ENCODE measurements around the gene STRADB.

The STRADB gene

DNA sequence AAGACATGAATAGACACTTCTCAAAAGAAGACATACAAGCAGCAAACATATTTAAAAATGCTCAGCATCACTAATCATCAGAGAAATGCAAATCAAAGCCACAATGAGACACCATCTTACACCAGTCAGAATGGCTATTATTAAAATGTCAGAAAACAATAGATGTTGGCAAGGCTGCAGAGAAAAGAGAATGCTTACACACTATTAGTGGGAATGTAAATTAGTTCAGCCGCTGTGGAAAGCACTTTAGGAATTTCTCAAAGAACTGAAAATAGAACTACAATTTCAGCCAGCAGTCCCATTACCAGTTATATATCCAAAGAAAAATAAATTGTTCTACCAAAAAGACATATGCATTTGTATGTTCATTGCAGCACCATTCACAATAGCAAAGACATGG is 61.7 kb downstream of the STRADB start:
- Histone ChIP-seq H3K9ac (no peak overlapping the region), H3K4me1 (no peaks in the 10 kb centered on the region), H3K36me3 (ENCODE audit: control insufficient read depth, insufficient read depth, low read length) (no peaks in the 10 kb centered on the region), H3K79me2 (no peaks in the 10 kb centered on the region), H3K9me3 (ENCODE audit: control insufficient read depth, low read length) (no peaks in the 10 kb centered on the region), H2AFZ (no peak overlapping the region), H3K27ac (no peak overlapping the region), H3K4me2 (ENCODE audit: low read length) (no peak overlapping the region), H3K4me3 (ENCODE audit: low read depth, low read length) (no peak overlapping the region), H3K27me3 (ENCODE audit: control insufficient read depth, insufficient read depth, low read length) (no peaks in the 10 kb centered on the region)
- TF ChIP-seq CTCF (IDR thresholded peaks at IDR 0.05): no peak

DNA sequence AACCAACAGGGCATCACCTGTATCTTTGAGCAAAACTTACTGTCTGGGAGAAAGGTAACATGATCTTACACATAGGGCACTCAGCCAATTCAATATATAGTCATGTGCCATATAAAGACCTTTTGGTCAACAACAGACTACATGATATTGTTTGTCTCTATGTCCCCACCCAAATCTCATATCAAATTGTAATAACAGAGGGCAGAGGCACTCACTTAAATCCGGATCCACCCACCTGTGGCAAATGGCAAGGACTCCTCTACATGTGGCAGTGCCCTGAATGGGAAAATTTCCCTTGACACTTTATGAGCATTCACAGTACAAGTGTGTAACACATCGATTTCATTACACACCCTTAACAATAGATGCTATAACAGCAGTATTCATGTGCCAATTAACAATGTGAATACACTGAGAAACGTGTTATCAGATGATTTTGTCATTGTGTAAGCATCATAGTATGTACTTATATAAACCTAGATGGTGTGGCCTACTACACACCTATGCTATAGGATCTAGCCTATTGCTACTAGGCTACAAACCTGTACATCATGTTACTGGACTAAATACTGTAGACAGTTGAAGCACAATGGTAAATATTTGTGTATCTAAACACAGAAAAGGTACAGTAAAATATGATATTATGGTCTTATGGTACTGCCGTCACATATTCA is 64.2 kb downstream of the STRADB start:
- H3K79me2 ChIP-seq: no peaks in the 10 kb centered on the region
- H3K9ac ChIP-seq: no peak overlapping the region
- H2AFZ ChIP-seq: no peak overlapping the region
- no peaks in the 10 kb centered on the region for H3K9me3 ChIP-seq (ENCODE audit: control insufficient read depth, low read length)
- TF ChIP-seq CTCF (IDR thresholded peaks at IDR 0.05): no peak
- H3K36me3 ChIP-seq (ENCODE audit: control insufficient read depth, insufficient read depth, low read length): no peaks in the 10 kb centered on the region
- H3K4me1 ChIP-seq: no peaks in the 10 kb centered on the region
- no peak overlapping the region for H3K27ac ChIP-seq
- H3K4me2 ChIP-seq (ENCODE audit: low read length): no peak overlapping the region
- no peak overlapping the region for H3K4me3 ChIP-seq (ENCODE audit: low read depth, low read length)
- no peaks in the 10 kb centered on the region for H3K27me3 ChIP-seq (ENCODE audit: control insufficient read depth, insufficient read depth, low read length)

- Histone ChIP-seq H3K9me3 (ENCODE audit: control insufficient read depth, low read length) (no peaks in the 10 kb centered on the region), H3K4me1 (no peaks in the 10 kb centered on the region), H3K36me3 (ENCODE audit: control insufficient read depth, insufficient read depth, low read length) (no peaks in the 10 kb centered on the region), H2AFZ (no peak overlapping the region), H3K27me3 (ENCODE audit: control insufficient read depth, insufficient read depth, low read length) (no peaks in the 10 kb centered on the region), H3K27ac (no peak overlapping the region), H3K79me2 (no peaks in the 10 kb centered on the region), H3K9ac (no peak overlapping the region), H3K4me3 (ENCODE audit: low read depth, low read length) (no peak overlapping the region), H3K4me2 (ENCODE audit: low read length) (no peak overlapping the region)
- TF ChIP-seq CTCF (IDR thresholded peaks at IDR 0.05): no peak
These were observed 65.6 kb downstream of the STRADB start for GRCh38 chr2:201517094-201517493.

DNA sequence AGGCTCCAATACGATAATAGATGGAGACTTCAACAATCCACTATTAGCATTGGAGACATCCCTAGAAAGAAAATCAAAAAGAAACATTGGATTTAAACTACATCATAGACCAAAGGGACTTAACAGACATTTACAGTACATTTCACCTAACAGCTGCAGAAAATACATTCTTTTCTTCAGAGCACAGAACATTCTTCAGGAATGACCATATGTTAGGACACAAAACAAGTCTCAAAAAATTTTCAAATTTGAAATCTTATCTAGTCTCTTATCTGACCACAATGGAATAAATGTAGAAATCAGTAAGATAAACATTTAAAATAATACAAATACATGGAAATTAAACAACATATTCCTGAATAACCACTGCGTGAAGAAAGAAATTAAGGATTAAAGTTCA is 68.7 kb downstream of the STRADB start:
- H3K9me3 ChIP-seq (ENCODE audit: control insufficient read depth, low read length): no peaks in the 10 kb centered on the region

More for the DNA sequence above, 68.7 kb downstream of the STRADB start:
- Histone ChIP-seq H3K4me2 (ENCODE audit: low read length) (no peak overlapping the region), H3K27me3 (ENCODE audit: control insufficient read depth, insufficient read depth, low read length) (no peaks in the 10 kb centered on the region), H3K9ac (no peak overlapping the region), H3K4me3 (ENCODE audit: low read depth, low read length) (no peak overlapping the region), H2AFZ (no peak overlapping the region), H3K36me3 (ENCODE audit: control insufficient read depth, insufficient read depth, low read length) (no peaks in the 10 kb centered on the region), H3K4me1 (no peaks in the 10 kb centered on the region), H3K27ac (no peak overlapping the region), H3K79me2 (no peaks in the 10 kb centered on the region)
- TF ChIP-seq CTCF (IDR thresholded peaks at IDR 0.05): no peak
